IPS-18c (cell line): Measurements from ENCODE around the gene PERM1.
A peak's percentile ranks its signal among the peaks of the same experiment; 100 is the strongest.

Experiments
- H3K4me3 ChIP-seq: 2 replicates; pipeline ENCODE4 v1.7.0; 2013; ENCODE audit warnings: low read depth, mild to moderate bottlenecking, low read length, moderate library complexity; ENCODE audit not compliant: insufficient read depth
- H3K9me3 ChIP-seq: one replicate; pipeline ENCODE4 v1.6.1; 2013; ENCODE audit warnings: mild to moderate bottlenecking, low read length, moderate library complexity; ENCODE audit not compliant: control insufficient read depth, insufficient read depth

Gene PERM1

GRCh38 chr1:974293-974640 lies 7.6 kb downstream of the PERM1 start:
- H3K4me3 ChIP-seq: no peak overlapping the region

GRCh38 chr1:973459-974292 lies 8.2 kb downstream of the PERM1 start:
- Histone ChIP-seq H3K9me3 (peaks cover 2% of the 10 kb centered on the region), H3K4me3 (no peak overlapping the region)

More at GRCh38 chr1:974293-974640, 7.6 kb downstream of the PERM1 start:
- H3K9me3 ChIP-seq: peaks cover 2% of the 10 kb centered on the region

GRCh38 chr1:972726-973458 lies 9.0 kb downstream of the PERM1 start:
- H3K9me3 ChIP-seq: peaks cover 4% of the 10 kb centered on the region
- no peak overlapping the region for H3K4me3 ChIP-seq

- no peak overlapping the region for H3K4me3 ChIP-seq
- H3K9me3 ChIP-seq: peaks cover 4% of the 10 kb centered on the region
Measured at GRCh38 chr1:971751-972506, 10.0 kb downstream of the PERM1 start.

- H3K9me3 ChIP-seq: peaks cover 4% of the 10 kb centered on the region
- H3K4me3 ChIP-seq: no peak overlapping the region
Measured at GRCh38 chr1:970973-971730, 10.7 kb downstream of the PERM1 start.

- peaks cover 3% of the 10 kb centered on the region for H3K9me3 ChIP-seq
- no peak overlapping the region for H3K4me3 ChIP-seq
Measured at GRCh38 chr1:970242-970972, 11.5 kb downstream of the PERM1 start.

- Histone ChIP-seq H3K4me3 (no peak overlapping the region), H3K9me3 (peaks cover 2% of the 10 kb centered on the region)
Measured at GRCh38 chr1:969260-969855, 12.5 kb downstream of the PERM1 start.

- H3K4me3 ChIP-seq: no peak overlapping the region
- peaks cover 2% of the 10 kb centered on the region for H3K9me3 ChIP-seq
Measured at GRCh38 chr1:967466-968343, 14.2 kb downstream of the PERM1 start.

GRCh38 chr1:966704-967300 lies 15.1 kb downstream of the PERM1 start:
- Histone ChIP-seq H3K9me3 (peaks cover 2% of the 10 kb centered on the region), H3K4me3 (peak overlapping the region; percentile 59)

- H3K4me3 ChIP-seq: peak within 1 kb of the TSS; percentile 59
- H3K9me3 ChIP-seq: peaks cover 2% of the 10 kb centered on the region
Measured at GRCh38 chr1:966135-966703, 15.7 kb downstream of the PERM1 start, which contains the start of gene PLEKHN1. Gene PLEKHN1 (plus strand): TSS chr1:966482. CDS start chr1:966532, 50 bp downstream.

- Histone ChIP-seq H3K9me3 (peaks cover 2% of the 10 kb centered on the region), H3K4me3 (no peak overlapping the region)
Measured at GRCh38 chr1:965526-966134, 16.3 kb downstream of the PERM1 start.

GRCh38 chr1:964691-965525 lies 17.0 kb downstream of the PERM1 start:
- Histone ChIP-seq H3K4me3 (no peak overlapping the region), H3K9me3 (peaks cover 2% of the 10 kb centered on the region)

GRCh38 chr1:963746-964525 lies 18.0 kb downstream of the PERM1 start:
- no peak overlapping the region for H3K4me3 ChIP-seq
- peaks cover 2% of the 10 kb centered on the region for H3K9me3 ChIP-seq
